OCI-LY1 (cell line): ENCODE measurements around the gene ITIH4.
A peak's percentile ranks its signal among the peaks of the same experiment; 100 is the strongest.

Experiments
- H2AFZ ChIP-seq: fragments of 200-600 bp; sonication (generic), shearing (Covaris generic); 2 replicates; pipeline ENCODE4 v1.6.0; 2014; ENCODE audit warnings: antibody characterized with exemption, mild to moderate bottlenecking, low read length
- H3F3A ChIP-seq: fragments of 200-600 bp; sonication (generic), shearing (Covaris generic); 2 replicates; pipeline ENCODE4 v1.6.0; 2014; ENCODE audit warnings: mild to moderate bottlenecking, antibody characterized with exemption, low read length, moderate library complexity; ENCODE audit not compliant: insufficient read depth
- H3K27ac ChIP-seq: fragments of 200-600 bp; sonication (generic); 2 replicates; pipeline ENCODE4 v1.5.1; 2014; ENCODE audit warnings: low read length, mixed run types, mild to moderate bottlenecking, low read depth; ENCODE audit not compliant: poor library complexity, severe bottlenecking
- H3K27me3 ChIP-seq: fragments of 200-600 bp; sonication (generic); 2 replicates; pipeline ENCODE4 v1.6.0; 2014; ENCODE audit warnings: antibody characterized with exemption, mild to moderate bottlenecking, low read length, moderate library complexity; ENCODE audit not compliant: insufficient read depth
- H3K36me3 ChIP-seq: fragments of 200-600 bp; sonication (generic); 2 replicates; pipeline ENCODE4 v1.6.1; 2014; ENCODE audit warnings: mild to moderate bottlenecking, antibody characterized with exemption, low read length, moderate library complexity, mixed read lengths; ENCODE audit not compliant: insufficient read depth
- H3K4me1 ChIP-seq: fragments of 200-600 bp; sonication (generic); 2 replicates; pipeline ENCODE4 v1.5.1; 2014; ENCODE audit warnings: mild to moderate bottlenecking, low read length, moderate library complexity; ENCODE audit not compliant: insufficient read depth, severe bottlenecking
- H3K4me2 ChIP-seq: fragments of 200-600 bp; sonication (generic), shearing (Covaris generic); 2 replicates; pipeline ENCODE4 v1.6.1; 2014; ENCODE audit warnings: low read length
- H3K4me3 ChIP-seq: fragments of 200-600 bp; sonication (generic); 2 replicates; pipeline ENCODE4 v1.5.1; 2014; ENCODE audit warnings: low read length, low read depth, mild to moderate bottlenecking, mixed read lengths; ENCODE audit not compliant: poor library complexity, severe bottlenecking
- H3K79me2 ChIP-seq: fragments of 200-600 bp; shearing (Covaris generic); 2 replicates; pipeline ENCODE4 v1.6.1; 2016; ENCODE audit warnings: mixed run types, low read length, mixed read lengths; ENCODE audit not compliant: insufficient read depth
- H3K9ac ChIP-seq: fragments of 200-600 bp; sonication (generic), shearing (Covaris generic); 2 replicates; pipeline ENCODE4 v1.6.1; 2014; ENCODE audit warnings: mild to moderate bottlenecking, low read length, mixed read lengths
- H3K9me2 ChIP-seq: fragments of 200-600 bp; sonication (generic), shearing (Covaris generic); 2 replicates; pipeline ENCODE4 v1.6.1; 2014; ENCODE audit warnings: low read depth, mild to moderate bottlenecking, low read length, mixed read lengths
- H3K9me3 ChIP-seq: fragments of 200-600 bp; shearing (Covaris generic); 2 replicates; pipeline ENCODE4 v1.6.1; 2014; ENCODE audit warnings: low read length, mixed read lengths
- H4K20me1 ChIP-seq: fragments of 200-600 bp; sonication (generic), shearing (Covaris generic); 2 replicates; pipeline ENCODE4 v1.6.0; 2016; ENCODE audit warnings: mild to moderate bottlenecking, low read length; ENCODE audit not compliant: insufficient read depth
- CTCF ChIP-seq: fragments of 200-600 bp; sonication (generic), shearing (Covaris generic); IDR thresholded peaks from 2 replicates; pipeline ENCODE4 v1.5.1; 2017; ENCODE audit warnings: mild to moderate bottlenecking, antibody characterized with exemption, low read length, moderate library complexity, mixed read lengths
- EZH2 ChIP-seq: fragments of 200-600 bp; sonication (generic), shearing (Covaris generic); IDR thresholded peaks from 2 replicates; pipeline ENCODE4 v1.8.0; 2017; ENCODE audit warnings: borderline replicate concordance, mixed run types, mild to moderate bottlenecking, antibody characterized with exemption, low read length, moderate library complexity, mixed read lengths

ITIH4 gene

DNA sequence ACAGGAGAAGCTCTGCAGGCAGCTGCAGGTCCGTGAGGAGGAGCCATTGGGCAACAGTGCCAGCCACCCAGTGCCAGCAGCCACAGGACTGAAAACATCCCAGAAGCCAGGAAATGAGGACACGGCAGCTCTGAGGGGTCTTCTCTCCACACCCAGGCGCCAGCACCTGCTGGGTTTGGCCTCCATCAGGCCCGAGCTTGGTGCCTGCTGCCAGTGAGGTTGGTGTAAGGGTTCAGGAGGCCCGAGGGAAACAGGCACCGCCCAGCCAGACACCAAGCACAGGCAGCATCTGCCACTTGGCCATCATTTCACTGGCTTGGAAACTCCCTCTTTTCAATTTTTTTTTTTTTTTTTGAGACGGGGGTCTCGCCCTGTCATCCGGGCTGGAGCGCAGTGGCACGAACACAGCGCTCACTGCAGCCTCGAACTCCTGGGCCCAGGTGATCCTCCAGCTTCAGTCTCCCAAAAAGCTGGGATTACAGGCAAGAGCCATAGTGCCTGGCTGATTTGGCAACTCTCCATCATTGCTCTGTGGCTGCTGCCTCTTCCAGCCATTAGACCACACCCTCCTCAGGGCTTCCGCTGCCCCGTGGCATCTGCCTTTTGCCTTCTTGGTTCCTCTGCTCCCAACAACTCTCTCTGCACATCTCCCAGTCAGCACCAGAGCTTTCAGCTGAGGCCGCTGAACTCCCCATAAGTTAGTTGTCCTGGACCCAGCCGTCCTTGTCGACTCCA, 37.3 kb downstream of the ITIH4 start:
- Histone ChIP-seq H3K27ac (no peak overlapping the region), H3K9me3 (no peaks in the 10 kb centered on the region), H3K9ac (no peak overlapping the region), H3K9me2 (no peaks in the 10 kb centered on the region), H3K4me2 (no peak overlapping the region), H3K4me1 (no peaks in the 10 kb centered on the region), H3K27me3 (no peaks in the 10 kb centered on the region; the same call in 1 of the 2 replicates), H3F3A (no peaks in the 10 kb centered on the region), H2AFZ (no peak overlapping the region), H4K20me1 (no peaks in the 10 kb centered on the region), H3K79me2 (no peaks in the 10 kb centered on the region), H3K4me3 (no peak overlapping the region), H3K36me3 (no peaks in the 10 kb centered on the region)
- TF ChIP-seq CTCF (no peak), EZH2 (no peak)

GRCh38 chr3:52792413-52792812, 38.1 kb downstream of the ITIH4 start:
- Histone ChIP-seq H3K4me1 (no peaks in the 10 kb centered on the region), H3K9ac (no peak overlapping the region), H3K36me3 (no peaks in the 10 kb centered on the region), H3K4me3 (no peak overlapping the region), H3K9me2 (no peaks in the 10 kb centered on the region), H3K9me3 (no peaks in the 10 kb centered on the region), H3F3A (no peaks in the 10 kb centered on the region), H3K4me2 (no peak overlapping the region), H3K79me2 (no peaks in the 10 kb centered on the region), H3K27ac (no peak overlapping the region), H2AFZ (no peak overlapping the region), H4K20me1 (no peaks in the 10 kb centered on the region), H3K27me3 (no peaks in the 10 kb centered on the region; the same call in 1 of the 2 replicates)
- no peak for TF ChIP-seq EZH2
- TF ChIP-seq CTCF: peak; percentile 53

DNA sequence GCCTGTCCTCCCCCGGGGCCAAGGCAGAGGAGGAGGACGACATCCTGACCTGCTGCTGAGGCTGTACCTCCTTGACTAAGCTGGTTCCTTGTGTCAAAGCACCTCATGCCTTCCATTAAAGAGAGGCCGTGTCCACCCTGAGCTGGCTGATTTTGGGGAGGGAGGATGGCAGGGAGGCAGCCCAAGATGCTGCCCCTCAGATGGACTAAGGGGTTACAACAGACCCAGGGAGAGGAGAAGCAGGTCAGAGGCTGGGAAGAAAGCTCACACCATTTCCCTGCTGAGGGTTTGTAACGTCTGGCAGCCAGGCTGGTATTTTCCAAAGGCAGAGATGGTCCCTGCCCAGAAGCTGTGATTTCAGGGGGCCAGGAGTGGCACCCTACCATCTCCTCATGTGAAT, 38.5 kb downstream of the ITIH4 start:
- H3K9me2 ChIP-seq: no peaks in the 10 kb centered on the region
- no peak overlapping the region for H2AFZ ChIP-seq
- H3K4me3 ChIP-seq: no peak overlapping the region
- H3K9me3 ChIP-seq: no peaks in the 10 kb centered on the region
- no peaks in the 10 kb centered on the region for H3K36me3 ChIP-seq
- no peaks in the 10 kb centered on the region for H3K79me2 ChIP-seq
- H3K4me1 ChIP-seq: no peaks in the 10 kb centered on the region
- no peak overlapping the region for H3K27ac ChIP-seq
- H3K4me2 ChIP-seq: no peak overlapping the region
- H4K20me1 ChIP-seq: no peaks in the 10 kb centered on the region
- no peak overlapping the region for H3K9ac ChIP-seq
- TF ChIP-seq EZH2 (no peak), CTCF (no peak)
- no peaks in the 10 kb centered on the region; the same call in 1 of the 2 replicates for H3K27me3 ChIP-seq
- H3F3A ChIP-seq: no peaks in the 10 kb centered on the region
